HG02973 (cell line): Measurements from ENCODE around the gene LIN9.
"Not testable (repeated sequence)": the region's sequence is repeated elsewhere in the genome, so short reads cannot be mapped to it uniquely, and the experiment has no call there.

Source experiments
- ATAC-seq: cut with Tn5 transposase; IDR thresholded peaks from one replicate; pipeline ENCODE4 v1.9.1; 2021; ENCODE audit warnings: moderate library complexity; ENCODE audit not compliant: unreplicated experiment

LIN9 gene

DNA sequence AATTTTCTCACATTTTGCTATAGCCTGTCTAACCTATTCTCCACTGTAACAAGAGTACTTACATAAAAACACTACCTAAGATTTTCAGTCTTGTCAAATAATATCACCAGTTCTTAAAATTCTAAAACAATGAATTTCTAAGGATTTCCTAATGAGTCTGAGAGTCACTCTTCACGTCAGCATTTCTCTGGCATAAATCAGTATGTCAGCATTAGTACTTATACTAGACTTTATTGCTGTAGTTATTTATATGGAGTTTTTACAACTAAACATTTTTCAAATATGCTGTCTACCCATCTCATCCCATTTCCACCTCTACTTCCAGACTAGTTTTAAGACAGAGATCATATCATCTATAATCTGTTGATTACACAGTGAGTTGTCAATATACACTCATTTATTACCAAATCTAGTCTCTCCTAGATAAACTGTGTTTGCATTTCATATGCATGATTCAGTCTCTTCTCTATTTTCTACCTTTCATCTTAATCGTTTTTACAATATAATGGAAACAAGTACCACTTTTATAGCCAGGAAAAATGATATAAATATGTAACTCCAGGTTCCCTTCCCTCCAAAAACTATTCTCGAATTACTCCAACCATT is 32.8 kb downstream of the LIN9 start:
- no peak for ATAC-seq

DNA sequence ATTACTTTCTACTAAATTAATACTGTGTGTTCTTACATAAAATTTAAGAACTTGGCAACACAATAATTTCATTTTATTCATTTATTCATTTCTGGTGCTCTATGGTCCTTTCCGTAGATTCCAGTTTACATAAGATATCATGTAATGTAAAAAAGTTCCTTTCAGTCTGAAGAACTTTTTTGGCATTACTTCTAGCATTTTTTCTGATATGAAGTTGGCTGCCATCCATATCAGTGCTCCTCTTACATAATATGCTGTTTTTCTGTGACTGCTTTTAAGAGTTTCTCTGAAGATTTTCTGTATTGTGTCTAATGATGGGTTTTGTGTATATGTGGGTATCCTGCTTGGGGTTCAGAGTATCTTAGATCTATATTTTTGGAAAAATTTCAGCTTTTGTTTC is 34.8 kb downstream of the LIN9 start:
- no peak for ATAC-seq

DNA sequence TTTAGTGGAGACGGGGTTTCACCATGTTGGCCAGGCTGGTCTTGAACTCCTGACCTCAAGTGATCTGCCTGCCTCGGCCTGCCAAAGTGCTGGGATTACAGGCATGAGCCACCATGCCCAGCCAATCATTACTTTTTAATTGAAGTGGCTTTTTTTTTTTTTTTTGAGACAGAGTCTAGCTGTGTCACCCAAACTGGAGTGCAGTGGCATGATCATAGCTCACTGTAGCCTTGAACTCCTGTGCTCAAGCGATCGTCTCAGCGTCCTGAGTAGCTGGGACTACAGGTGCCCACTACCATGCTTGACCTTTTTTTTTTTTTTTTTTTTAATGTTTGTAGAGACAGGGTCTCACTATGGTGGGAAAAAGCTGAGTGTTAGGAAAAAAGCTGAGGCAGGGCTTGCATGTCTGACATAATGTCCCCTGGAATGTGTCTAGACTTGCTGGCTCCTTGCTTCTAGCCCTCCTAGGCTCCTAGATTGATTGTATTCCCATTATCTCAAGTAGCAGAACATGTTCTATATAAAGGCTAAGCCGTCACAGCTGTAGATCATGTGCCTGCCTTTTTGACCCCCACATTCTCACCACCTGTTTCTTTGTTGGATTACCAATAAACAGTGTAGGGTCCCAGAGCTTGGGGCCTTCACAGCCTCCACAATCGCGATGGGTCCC is 36.6 kb downstream of the LIN9 start:
- not testable (repeated sequence) for ATAC-seq

DNA sequence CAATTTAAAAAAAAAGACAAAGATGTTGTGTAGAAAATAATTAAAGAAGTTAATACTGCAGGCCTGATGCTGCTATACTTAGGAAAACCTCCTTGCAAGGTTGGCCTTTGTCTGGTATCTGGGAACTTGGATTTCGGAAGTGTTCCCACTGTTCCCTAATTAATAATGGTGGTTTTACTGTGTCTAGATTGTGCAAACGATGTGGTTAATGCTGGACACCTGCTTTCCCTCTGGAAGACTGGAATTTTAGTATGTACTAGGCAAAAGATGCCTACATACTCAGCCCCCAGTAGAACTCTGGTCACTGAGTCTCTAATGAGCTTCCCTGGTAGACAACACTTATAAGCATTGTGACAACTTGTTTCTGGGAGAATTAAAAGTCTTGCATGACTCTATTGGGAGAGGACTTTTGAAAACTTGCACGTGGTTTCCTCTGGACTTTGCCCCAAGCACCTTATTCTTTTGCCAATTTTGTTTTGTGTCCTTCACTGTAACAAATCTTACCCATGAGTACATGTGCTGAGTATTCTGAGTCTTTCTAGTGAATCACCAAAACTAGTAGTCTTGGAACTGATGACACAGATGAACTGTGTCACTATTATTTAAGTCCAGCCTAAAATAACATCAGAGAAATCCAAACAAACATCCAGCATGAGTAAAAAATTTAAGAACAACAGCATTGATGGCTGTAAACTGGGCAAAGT is 40.4 kb downstream of the LIN9 start:
- no peak for ATAC-seq

DNA sequence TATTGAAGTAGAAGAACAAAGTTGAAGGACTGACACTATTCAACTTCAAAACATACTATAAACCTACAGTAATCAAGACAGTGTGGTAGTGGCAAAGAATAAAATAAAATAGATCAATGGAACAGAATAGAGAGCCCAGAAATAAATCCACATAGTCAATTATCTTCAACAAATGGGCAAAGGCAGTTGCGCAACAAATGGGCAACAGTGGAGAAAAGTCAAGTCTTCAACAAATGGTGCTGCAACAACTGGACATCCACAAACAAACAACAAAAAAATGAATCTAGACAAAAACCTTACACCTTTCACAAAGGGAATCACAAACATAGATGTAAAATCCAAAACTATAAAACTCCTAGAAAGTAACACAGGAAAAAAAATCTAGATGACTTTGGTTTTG is 47.1 kb downstream of the LIN9 start:
- ATAC-seq, result no peak

DNA sequence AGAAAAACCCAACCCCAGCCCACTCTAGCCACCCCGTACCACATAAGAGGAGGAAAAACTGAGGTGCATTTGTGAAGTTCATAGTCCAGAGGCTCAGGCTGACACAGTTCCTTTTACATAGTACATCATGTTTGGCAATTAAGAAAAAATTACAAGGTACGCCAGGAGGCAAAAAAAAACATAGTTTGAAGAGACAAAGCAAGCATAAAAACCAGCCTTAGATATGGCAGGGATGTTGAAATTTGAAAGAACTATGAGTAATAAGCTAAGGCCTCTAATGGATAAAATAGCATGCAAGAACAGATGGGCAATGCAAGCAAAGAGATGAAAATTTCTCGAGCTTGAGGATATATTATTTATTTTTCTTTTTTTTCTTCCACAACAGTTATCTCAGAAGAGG is 53.6 kb downstream of the LIN9 start:
- ATAC-seq, result no peak

DNA sequence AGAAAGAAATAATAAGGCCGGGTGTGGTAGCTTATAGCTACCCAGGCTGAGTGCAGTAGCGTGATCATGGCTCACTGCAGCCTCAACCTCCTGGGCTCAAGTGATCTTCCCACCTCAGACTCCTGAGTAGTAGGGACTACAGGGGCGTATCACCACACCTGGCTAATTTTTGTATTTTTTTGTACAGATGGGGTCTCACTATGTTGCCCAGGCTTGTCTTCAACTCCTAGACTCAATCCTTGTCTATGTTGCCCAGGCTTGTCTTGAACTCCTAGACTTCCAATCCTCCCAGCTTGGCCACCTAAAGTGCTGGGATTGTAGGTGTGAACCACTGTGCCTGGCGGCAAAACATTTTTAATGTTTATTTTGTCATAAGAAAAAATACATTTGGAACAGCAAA is 55.0 kb downstream of the LIN9 start:
- ATAC-seq, result no peak

DNA sequence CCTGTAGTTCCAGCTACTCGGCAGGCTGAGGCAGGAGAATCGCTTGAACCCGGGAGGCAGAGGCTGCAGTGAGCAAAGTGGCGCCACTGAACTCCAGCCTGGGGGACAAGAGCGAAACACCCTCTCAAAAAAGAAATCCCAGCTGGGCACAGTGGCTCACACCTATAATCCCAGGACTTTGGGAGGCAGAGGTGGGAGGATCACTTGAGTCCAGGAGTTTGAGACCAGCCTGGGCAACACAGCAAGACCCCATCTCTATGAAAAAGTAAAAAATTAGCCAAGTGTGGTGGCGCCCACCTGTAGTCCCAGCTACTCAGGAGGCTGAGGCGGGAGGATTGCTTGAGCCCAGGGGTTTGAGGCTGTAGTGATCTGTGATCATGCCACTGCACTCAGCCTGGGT is 56.1 kb downstream of the LIN9 start:
- not testable (repeated sequence) for ATAC-seq

DNA sequence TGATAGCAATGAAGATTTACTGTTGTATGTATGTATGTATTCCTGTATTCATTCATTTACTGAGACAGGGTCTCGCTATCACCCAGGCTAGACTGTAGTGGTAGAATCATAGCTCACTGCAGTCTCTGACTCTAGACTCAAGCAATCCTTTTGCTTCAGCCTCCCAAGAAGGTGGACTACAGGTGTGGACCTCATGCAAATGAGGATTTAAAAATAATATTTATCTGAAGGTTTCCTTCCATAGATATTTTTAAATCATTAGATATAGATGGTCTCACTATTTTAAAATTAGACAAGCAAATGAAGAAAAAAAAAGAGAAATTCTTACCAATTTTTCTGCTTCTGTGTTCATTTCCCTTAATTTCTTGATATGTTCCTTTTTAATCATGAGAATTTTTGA is 58.5 kb downstream of the LIN9 start:
- ATAC-seq, result no peak

DNA sequence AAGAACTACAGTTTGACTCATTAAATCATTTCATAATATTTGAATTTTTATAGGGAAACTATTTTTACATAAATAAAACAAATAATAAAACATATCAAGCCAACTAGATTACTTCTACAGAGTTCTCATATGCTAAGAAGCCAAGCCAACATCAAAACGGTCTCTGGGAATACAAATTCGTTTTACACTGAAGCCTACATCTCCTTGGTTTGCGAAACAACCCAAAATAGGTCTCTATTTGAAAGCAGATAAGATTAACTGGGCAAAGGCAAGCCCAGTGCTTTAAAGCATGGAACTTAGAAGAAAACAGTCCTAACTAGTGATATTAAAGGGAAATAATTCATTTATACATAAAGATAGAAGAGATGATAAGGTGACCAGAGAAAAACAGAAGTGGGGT is 60.2 kb downstream of the LIN9 start:
- no peak for ATAC-seq

DNA sequence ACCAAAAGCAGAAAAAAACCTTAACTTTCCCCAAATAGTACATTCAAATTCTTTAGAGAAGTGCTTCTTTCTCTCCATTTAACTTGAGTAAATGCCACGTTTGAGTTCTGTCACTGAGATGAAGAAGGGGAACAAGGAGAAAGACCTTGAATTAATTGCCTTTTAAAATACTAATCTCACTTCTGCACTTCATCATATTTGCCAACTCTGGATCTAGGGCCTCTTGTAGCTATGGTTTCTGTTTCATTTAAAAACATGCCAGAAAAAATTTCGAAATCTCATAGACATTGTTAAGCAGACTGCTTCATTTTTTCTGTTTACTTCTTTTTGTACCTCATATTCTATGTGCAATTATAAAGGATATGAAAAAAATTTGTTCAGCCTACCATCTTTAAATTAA is 60.9 kb downstream of the LIN9 start:
- no peak for ATAC-seq

DNA sequence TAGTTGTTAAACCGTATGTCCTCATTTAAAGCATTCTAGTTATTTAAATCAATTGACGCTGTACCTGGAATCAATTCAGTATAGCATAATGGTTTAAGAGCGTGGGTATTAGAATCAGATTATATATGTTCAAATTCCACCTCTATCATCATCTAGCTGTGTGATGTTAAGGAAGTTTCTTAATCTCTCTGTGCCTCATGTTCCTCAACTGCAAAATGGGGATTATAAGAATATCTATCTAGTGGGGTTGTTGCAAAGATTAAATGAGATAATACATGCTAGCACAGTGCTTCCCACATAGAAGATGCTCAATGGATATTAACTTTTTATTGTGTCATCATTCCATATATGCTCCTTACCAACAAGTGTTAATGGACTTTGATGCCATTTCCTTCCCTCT is 69.5 kb downstream of the LIN9 start:
- no peak for ATAC-seq

DNA sequence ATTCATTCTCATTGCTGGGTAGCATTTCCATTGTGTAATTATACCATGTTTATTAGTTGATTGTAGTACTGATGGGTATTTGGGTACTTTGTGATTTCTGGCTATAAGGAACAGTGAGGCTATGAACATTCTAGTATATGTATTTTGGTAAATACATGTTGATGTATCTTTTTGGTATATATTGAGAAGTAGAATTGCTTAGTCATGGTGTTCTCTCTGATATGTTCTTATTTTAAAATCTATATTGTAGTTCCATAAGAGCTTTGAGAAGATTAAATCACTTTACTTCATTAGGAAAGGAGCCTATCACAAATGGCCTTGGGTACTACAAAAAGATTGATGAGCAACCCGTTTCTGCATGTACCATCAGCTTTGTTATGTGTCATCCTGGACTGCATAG is 72.1 kb downstream of the LIN9 start:
- no peak for ATAC-seq

DNA sequence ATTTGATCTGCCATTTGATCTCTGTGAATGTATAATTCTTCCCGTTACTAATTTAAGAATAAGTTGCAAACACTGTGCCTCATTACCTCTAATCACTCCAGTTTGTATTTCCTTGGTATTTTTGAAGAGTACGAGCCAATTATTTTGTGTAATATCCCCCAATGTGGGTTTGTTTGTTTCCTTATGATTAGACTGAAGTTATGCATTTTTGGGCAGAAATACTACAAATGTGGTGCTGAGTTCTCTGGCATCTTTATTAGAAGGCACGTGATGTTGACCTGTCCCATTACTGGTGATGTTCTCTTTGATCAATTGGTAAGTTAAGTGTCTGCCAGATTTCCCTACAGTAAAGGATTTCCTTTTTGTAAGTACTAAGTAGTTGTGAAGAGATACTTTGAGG is 75.2 kb downstream of the LIN9 start:
- ATAC-seq, result no peak

DNA sequence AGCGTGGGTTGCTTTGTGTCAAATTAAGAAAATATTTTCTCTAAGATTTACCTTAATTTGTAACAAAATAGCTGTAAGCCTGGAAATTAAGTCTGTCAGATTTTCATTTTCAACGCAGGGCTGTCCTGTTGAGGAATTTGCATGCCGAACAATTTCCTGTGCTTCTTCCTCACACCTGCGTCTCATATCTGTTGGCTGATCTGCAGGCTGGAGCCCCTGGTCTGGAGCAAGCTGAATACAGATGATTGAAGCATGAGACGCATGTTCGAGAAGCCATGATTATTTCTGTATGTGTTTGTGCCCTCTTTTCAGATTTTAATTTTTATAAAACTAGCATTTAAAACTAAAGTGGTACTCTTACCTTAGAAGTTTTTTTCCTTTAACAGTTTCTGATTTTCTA is 75.7 kb downstream of the LIN9 start:
- ATAC-seq, result peak; percentile 73

DNA sequence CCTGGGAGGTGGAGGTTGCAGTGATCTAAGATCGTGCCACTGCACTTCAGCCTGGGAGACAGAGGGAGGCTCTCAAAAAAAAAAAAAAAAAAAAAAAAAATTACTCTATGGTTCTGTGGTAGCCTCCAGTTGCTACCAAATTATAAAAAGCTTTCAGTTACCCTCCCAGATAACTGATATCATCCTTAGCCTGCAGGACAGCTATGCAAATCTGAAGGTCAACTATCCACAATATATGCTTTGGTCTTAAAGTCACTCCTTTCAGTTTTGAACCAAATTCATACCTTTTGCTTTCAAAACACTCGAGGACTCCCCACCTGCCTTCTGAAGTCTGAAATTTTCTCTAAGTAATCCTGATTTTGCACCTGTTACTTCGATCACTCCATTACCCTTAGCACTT is 82.4 kb downstream of the LIN9 start:
- ATAC-seq, result no peak

DNA sequence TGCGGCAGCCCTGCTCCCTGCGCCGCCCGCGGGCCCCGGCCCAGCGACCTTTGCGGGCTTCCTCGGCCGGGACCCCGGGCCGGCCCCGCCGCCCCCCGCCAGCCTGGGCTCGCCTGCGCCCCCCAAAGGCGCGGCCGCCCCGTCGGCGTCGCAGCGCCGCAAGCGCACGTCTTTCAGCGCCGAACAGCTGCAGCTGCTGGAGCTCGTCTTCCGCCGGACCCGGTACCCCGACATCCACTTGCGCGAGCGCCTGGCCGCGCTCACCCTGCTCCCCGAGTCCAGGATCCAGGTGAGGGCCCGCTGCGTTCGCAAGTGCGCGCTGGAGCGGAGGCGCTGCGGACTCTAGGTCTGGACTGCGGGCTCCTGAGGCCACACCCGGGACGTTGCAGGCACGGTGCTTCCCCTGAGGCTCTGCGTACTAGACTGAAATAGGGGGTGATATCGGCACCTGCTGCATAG is 85.1 kb downstream of the LIN9 start:
- ATAC-seq, result peak; percentile 73

DNA sequence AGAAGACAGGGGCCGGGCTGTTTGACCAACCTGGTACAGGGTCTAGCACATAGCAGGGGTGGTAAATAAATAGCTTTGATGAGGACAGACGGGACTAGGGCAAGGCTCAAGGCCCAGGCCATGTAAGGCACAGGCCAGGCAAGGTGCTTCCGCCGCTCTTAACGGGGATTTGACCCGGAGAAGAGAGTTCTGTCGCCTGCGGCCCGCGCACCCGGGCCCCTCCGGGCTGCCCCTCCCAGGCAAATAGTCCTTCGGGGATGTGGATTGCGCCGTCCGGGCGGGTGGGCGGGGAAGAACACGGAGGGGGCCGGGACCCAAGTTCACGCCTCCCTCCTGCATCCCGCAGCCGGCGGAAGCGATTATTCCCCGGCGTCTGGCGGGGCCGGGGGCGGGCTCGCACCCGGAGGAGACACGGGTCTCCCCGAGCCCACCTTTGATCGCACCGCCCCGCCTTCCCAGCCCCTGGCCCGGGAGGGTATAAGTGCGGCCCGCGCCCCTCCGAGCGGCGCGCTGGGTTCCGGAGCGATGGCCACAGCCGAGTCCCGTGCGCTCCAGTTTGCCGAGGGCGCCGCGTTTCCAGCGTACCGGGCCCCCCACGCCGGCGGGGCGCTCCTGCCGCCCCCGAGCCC is 85.7 kb downstream of the LIN9 start, which contains the start of gene MIXL1:
MIXL1 (plus strand) TSS at position 508 of the 629 bp plus-strand sequence; CDS start at position 526, 18 bp downstream.
- peak; percentile 39 for ATAC-seq

DNA sequence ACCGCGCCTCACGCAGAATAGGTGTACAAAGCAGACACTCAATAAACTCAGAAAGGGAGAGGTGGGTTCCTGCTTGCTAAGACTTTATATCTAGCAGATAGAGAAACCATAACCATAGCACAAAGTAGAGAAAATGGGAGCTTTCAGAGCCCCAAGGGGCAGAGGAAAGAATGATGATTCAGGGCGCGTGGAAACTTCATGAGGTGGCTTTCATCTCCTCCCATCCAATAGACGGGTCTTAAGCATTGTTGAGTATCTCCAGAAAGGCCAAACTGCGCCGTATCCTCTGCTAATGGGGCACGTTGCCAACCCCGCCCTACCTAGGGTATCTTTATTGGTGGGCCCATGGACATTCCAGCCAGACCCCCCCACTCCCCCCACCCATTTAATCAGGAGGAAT is 86.3 kb downstream of the LIN9 start:
- no peak for ATAC-seq

DNA sequence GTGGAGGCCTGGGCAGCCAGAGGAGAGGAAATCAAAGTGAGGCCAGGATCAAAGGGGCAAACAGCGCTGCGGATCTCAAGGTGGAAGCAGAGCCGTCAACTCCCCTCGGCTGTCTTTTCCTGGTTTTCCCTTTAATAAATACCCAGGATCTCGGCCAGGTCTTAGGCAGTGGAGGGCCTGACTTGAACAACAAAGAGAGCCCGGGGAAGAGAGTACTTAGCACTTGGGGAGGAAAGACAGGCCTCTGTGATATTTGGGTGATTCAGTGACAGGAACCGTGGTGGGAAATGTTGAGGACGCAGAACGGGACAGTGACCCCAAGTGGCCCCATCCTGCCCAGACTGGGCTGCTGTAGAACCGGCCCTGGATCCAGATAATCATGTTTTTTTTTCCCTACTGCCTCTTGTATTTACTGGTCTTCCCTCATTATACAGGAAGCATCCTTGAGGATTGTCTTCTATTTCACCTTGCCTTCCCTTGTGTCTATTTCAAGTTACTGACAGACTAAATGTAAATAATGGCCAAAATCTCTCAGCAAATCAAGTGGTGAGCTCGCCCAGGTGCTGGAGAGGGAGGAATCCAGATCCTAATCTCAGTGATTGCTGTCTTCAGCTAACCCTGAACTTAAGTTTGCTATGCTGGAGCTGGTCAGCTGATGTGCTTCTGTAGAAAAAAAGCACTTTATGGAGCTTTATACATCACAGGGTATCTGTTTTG is 88.3 kb downstream of the LIN9 start:
- ATAC-seq, result no peak

DNA sequence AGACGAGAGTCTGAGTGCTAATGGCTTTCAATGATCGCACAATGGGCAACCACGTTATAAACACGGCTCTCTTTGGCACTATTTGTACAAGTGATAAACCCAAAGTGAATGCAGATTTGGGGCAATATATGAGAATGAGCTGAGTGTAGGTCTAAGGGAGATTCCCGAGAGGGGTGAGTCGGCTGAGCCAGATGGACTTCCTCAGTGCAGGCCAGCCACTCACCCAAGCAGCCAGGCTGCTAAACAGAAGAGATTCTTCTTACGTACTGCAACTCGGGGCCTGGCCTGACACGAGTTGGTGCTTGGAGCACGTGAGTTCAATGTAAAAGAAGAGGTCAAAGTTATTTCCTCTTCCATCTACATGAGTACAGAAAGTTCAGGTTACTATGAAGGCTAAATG is 91.7 kb downstream of the LIN9 start:
- no peak for ATAC-seq
